GM13976 (cell line): ENCODE measurements around the gene TMEM59.
A peak's percentile ranks its signal among the peaks of the same experiment; 100 is the strongest.
"Not testable (repeated sequence)": the region's sequence is repeated elsewhere in the genome, so short reads cannot be mapped to it uniquely, and the experiment has no call there.

Source experiments
- DNase-seq: peaks from one replicate; pipeline ENCODE4 v3.0.0; 2012; ENCODE audit warnings: low spot score
- CTCF ChIP-seq: IDR thresholded peaks from 2 replicates; pipeline ENCODE4 v1.5.1; 2012; ENCODE audit warnings: borderline replicate concordance, mild to moderate bottlenecking; ENCODE audit not compliant: insufficient read depth; ENCODE audit errors: extremely low read depth, missing control alignments, control extremely low read depth
- in situ Hi-C: fragments of 300-500 bp; cut with MboI; formaldehyde crosslinking; loops from one replicate; pipeline ENCODE4 v1.12.0; 2022; ENCODE audit warnings: low sequenced_read_pairs, mixed read lengths, inconsistent platforms; ENCODE audit not compliant: unreplicated experiment

Gene TMEM59

DNA sequence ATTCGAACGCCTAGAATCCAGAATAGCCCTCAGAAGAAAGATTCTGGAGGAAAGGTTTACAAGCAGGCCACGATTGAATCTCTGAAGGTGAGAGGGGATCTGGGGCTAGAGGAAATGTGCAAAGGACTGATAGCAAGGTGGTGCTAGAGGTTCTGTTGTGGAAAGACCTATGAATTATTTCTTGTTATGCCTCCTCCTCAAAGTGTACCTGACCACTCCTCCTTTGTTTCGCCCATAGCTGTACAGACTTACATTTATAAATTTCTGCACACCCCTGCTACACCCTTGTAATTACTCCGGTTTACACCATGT lies 1.4 kb upstream of the TMEM59 start:
- in situ Hi-C loops, result no loop called here
- peak; percentile 18 for TF ChIP-seq CTCF
- DNase-seq, result peak; percentile 30

DNA sequence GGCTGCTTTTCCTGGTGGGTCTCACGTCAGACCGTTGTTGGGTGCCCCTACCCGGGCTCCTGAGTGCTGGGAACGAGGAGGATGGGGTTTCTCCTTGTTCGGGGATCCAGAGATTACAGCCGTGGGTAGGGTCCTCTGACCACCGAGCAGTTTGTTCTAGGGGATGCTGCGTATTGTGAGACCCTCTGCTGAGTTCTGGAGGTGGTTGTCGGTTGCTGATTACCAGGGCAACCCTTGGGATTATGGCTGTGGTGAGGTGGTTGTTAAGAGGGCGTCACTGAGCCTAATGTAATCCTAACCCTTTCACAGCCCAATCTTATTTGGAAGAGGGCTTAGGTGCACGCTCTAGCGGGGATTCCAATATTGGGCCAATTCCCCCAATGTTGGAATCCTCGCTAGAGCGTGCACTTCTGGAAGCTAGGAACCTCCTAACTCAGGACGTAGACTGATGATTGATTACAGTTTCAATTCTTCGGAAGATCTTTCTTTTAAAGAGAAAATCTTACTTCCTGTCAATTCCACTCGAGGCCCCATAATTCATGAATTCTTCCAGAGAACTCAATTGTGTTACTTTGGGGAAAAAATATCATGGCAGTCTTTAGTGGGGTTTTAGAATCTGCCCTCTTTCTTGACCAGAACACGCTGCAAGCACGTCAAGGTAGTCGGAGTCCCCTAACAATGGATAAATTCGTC lies 887 bp upstream of the TMEM59 start:
- TF ChIP-seq CTCF, result no peak
- DNase-seq, result peak; percentile 14
- in situ Hi-C loops, result no loop called here

DNA sequence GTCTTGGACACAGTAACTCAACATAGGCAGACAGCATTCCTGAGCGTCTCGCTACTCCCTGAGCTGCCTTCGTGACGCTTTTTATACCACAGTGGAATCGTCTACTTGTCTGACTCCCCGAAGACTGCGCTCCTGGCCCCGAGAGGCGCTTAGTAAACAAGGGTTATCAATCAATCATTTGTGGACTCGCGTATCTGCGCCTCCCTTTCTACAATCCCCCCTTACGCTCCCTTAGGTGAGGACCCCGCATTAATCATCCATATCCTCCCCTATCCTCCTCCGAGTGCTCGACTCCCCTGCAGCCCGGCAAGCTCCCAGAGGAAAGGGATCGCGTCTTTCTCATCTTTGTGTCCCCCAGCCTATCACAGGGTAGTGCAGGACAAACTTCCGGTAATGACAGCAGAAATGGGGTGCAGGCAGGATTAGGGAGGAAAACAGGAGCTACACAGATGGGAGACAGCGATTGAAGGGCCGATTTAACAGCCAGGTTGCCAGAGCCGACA lies 522 bp downstream of the TMEM59 start:
- DNase-seq, result peak; percentile 60
- TF ChIP-seq CTCF, result no peak
- in situ Hi-C loops, result no loop called here

GRCh38 chr1:54051933-54052430 lies 1.0 kb downstream of the TMEM59 start:
- in situ Hi-C loops, result no loop called here
- peak; percentile 6 for DNase-seq
- TF ChIP-seq CTCF, result no peak

DNA sequence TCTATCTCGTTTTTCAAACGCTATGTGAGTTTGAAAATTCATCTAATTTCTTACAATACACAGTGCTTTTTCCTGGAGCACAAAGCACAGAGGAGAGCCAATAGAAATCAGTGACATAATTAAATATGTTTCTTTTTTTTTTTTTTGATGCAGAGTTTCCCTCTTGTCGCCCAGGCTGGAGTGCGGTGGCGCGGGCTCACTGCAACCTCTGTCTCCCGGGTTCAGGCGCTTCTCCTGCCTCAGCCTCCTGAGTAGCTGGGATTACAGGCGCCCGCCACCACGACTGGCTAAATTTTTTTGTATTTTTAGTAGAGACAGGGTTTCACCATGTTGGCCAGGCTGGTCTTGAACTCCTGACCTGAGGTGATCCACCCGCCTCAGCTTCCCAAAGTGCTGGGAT lies 2.6 kb downstream of the TMEM59 start:
- DNase-seq, in situ Hi-C loops: not testable (repeated sequence)

DNA sequence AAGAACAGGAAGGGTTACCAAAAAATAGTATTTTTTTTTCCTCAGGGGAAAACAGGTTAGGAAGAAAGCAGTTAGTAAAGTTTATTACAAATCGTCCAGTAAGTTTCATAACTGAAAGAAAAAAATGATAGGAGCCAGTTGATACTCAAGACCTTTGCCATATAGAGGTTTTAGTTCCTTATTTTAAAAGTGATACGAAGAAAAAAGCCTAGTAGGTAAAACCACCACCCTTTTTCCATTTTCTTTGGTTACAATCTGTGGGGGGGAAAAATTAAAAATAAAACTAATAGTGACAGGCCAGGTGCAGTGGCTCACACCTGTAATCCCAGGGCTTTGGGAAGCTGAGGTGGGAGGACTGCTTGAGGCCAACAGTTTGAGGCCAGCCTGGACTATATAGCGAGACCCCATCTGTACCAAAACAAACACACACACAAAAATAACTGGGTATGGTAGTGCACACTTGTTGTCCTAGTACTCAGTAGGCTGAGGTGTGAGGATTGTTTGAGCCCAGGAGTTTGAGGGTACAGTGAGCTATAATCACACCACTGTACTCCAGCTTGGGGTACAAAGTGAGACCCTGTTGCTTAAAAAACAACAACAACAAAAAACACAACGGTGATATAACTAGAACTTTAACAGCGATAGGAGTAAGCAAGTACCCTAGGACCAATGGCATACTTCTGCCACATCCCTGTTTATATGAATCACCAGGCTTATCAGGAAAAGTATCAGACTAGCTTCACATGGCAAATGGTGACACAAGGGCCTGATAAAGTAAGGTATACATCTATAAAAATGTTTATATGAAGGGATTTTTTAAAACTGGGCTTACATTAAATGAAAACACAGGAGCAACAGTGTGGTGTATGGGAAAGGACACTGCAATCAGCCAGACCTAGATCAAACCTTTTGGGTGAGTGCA lies 5.4 kb downstream of the TMEM59 start:
- in situ Hi-C loops, result no loop called here
- peak; percentile 23 for DNase-seq
- no peak for TF ChIP-seq CTCF
